Mesothelial cell of epicardium (in vitro differentiated cells): Measurements from ENCODE around the gene GRAMD4. TPM values are rescaled to one million over a fixed set of nuclear protein-coding genes. Genes with fewer than 3 reads are reported as not detected.

ENCODE experiments used
- DNase-seq, 2 experiments: peaks; one replicate each; pipeline ENCODE4 v3.0.0; 2021; ENCODE audit warnings: low spot score in 2 of 2; ENCODE audit not compliant: unreplicated experiment in 2 of 2
- H3K27ac Mint-ChIP-seq: 2 replicates; pipeline ENCODE4 v1.8.0; 2021; ENCODE audit warnings: mixed read lengths
- H3K27me3 Mint-ChIP-seq: 2 replicates; pipeline ENCODE4 v1.8.0; 2021; ENCODE audit warnings: low read depth, mixed read lengths
- H3K36me3 Mint-ChIP-seq: 2 replicates; pipeline ENCODE4 v1.8.0; 2021; ENCODE audit warnings: mixed read lengths
- H3K4me1 Mint-ChIP-seq: 2 replicates; pipeline ENCODE4 v1.8.0; 2021; ENCODE audit warnings: mixed read lengths
- H3K4me3 Mint-ChIP-seq: 2 replicates; pipeline ENCODE4 v1.8.0; 2021; ENCODE audit warnings: mild to moderate bottlenecking, moderate library complexity, mixed read lengths
- H3K9me3 Mint-ChIP-seq: 2 replicates; pipeline ENCODE4 v1.8.0; 2021; ENCODE audit warnings: mixed read lengths
- total RNA-seq: library from RNA; stranded (reverse); gene quantifications from 3 replicates; pipeline ENCODE4 v1.2.1, GENCODE V29; 2021
- TF ChIP-seq, protein P1 (sequence below): fragments of 200-600 bp; sonication (generic); IDR thresholded peaks from one replicate; pipeline ENCODE4 v1.5.0; 2021; ENCODE audit warnings: antibody characterized with exemption; ENCODE audit not compliant: unreplicated experiment

Gene GRAMD4
- total RNA-seq, 1 donor from 2014 or later: 58.3 TPM

DNA sequence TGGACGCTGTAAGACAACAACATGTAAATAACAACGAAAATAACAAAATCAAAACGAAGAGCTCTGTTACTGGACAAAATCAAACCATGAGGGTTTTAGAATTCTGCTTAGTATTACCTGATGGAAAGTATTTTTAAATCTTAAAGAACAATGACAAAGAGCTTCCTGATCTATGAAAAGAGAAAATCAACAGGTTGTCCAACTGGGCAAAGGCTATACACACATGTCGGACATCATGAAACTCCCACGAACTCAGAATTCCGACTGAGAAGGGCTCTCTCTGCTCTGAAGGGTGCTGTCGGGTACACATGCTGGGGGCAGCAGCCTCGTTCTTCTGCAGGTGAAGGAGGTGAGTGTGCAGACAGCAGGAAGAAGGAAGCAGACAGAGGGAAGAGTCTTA, 92.1 kb downstream of the GRAMD4 start:
- H3K4me1 Mint-ChIP-seq: no peaks in the 10 kb centered on the region
- H3K4me3 Mint-ChIP-seq: no peak overlapping the region
- DNase-seq: no peak
- TF ChIP-seq, protein P1, sequence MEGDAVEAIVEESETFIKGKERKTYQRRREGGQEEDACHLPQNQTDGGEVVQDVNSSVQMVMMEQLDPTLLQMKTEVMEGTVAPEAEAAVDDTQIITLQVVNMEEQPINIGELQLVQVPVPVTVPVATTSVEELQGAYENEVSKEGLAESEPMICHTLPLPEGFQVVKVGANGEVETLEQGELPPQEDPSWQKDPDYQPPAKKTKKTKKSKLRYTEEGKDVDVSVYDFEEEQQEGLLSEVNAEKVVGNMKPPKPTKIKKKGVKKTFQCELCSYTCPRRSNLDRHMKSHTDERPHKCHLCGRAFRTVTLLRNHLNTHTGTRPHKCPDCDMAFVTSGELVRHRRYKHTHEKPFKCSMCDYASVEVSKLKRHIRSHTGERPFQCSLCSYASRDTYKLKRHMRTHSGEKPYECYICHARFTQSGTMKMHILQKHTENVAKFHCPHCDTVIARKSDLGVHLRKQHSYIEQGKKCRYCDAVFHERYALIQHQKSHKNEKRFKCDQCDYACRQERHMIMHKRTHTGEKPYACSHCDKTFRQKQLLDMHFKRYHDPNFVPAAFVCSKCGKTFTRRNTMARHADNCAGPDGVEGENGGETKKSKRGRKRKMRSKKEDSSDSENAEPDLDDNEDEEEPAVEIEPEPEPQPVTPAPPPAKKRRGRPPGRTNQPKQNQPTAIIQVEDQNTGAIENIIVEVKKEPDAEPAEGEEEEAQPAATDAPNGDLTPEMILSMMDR: no peak
- H3K36me3 Mint-ChIP-seq: peaks cover 57% of the 10 kb centered on the region
- no peaks in the 10 kb centered on the region for H3K27me3 Mint-ChIP-seq
- no peak overlapping the region for H3K27ac Mint-ChIP-seq
- no peaks in the 10 kb centered on the region for H3K9me3 Mint-ChIP-seq

DNA sequence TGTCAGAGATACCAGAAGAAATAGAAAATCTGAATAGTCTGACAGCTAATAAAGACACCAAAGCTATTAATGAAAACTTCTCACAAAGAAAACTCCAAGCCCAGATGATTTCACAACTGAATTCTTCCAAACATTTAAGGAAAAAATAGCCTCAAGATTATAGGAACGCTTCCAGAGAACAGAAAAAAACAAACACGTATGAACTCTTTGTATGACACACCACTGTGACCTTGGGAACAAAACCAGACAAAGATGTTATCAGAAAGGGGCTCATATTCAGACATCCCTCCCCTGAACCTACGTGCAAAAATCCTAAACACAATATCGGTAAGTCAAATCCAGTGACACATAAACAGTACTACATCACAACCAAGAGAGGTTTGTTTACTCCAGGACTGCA, 94.4 kb downstream of the GRAMD4 start:
- Mint-ChIP-seq H3K36me3 (peaks cover 56% of the 10 kb centered on the region), H3K27me3 (no peaks in the 10 kb centered on the region), H3K9me3 (no peaks in the 10 kb centered on the region), H3K27ac (no peak overlapping the region), H3K4me3 (no peak overlapping the region), H3K4me1 (no peaks in the 10 kb centered on the region)
- DNase-seq: no peak
- TF ChIP-seq, protein P1: no peak

DNA sequence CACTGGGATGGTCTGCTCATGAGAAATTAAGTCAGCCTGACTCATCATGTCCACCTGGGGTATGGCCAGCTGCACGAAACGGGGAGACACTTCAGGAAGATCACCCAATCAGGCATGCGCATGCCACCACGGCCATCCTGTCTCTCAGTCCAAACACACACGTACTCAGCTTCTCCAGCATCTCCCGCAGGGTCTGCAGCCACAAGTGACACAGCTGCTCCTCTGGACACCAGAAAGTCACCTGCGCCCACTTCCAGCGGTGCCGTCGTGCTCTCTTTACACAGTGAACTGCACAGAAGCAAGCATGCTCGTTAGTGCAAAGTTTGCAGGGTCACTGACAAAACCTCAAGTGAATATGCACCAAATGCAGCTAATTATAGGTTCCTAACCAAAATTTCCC, 99.7 kb downstream of the GRAMD4 start:
- no peaks in the 10 kb centered on the region for H3K27me3 Mint-ChIP-seq
- H3K4me1 Mint-ChIP-seq: peaks cover 4% of the 10 kb centered on the region
- H3K27ac Mint-ChIP-seq: no peak overlapping the region
- no peak for DNase-seq
- H3K9me3 Mint-ChIP-seq: no peaks in the 10 kb centered on the region
- H3K36me3 Mint-ChIP-seq: peaks cover 37% of the 10 kb centered on the region
- H3K4me3 Mint-ChIP-seq: no peak overlapping the region
- TF ChIP-seq, protein P1: no peak

DNA sequence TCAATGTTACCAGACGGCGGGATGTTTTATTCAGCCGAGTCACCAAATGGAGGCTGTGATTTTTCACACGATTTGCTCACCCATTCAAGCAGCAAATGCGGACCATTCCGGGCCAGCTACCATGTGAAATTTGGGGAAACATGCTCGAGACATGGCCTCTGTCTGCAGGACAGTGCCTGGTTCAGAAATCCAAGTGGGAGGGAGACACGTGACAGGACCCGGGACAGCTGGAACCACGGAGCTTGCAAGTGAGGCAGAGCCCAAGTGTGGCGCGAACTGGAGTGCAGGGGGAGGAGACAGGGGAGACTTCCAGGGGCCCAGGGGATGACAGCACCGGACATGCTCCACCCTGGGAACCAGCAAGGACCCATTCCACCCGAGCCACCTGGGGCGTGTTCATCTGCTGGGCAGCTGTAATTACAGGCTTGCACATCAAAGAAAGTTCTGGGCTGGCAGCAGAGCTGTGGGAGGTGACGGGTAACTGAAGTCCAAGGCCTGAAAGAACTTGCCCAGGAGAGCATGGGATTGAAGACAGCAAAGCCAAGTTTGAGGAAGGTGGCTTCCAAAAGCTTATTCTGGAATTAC, 101.4 kb downstream of the GRAMD4 start:
- no peak overlapping the region for H3K4me3 Mint-ChIP-seq
- H3K4me1 Mint-ChIP-seq: peaks cover 4% of the 10 kb centered on the region
- peaks cover 33% of the 10 kb centered on the region for H3K36me3 Mint-ChIP-seq
- H3K27me3 Mint-ChIP-seq: no peaks in the 10 kb centered on the region
- no peak overlapping the region for H3K27ac Mint-ChIP-seq
- H3K9me3 Mint-ChIP-seq: no peaks in the 10 kb centered on the region
- TF ChIP-seq, protein P1: no peak
- no peak for DNase-seq

DNA sequence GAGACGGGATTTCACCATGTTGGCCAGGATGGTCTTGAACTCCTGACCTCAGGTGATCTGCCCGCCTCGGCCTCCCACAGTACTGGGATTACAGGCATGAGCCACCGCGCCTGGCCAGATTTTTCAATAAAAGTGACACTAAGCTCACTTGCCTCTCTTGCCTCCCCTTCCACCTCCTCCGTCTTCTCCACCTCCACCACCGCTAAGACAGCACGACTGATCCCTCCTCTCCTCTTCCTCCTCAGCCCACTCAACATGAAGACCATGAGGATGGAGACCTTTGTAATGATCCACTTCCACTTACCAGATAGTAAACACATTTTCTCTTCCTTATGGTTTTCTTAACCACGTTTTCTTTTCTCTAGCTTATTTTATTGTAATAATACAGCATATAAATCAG, 103.7 kb downstream of the GRAMD4 start:
- Mint-ChIP-seq H3K27ac (no peak overlapping the region), H3K4me3 (no peak overlapping the region), H3K36me3 (peaks cover 16% of the 10 kb centered on the region), H3K9me3 (no peaks in the 10 kb centered on the region), H3K4me1 (peaks cover 4% of the 10 kb centered on the region), H3K27me3 (no peaks in the 10 kb centered on the region)
- DNase-seq: no peak
- TF ChIP-seq, protein P1: no peak

DNA sequence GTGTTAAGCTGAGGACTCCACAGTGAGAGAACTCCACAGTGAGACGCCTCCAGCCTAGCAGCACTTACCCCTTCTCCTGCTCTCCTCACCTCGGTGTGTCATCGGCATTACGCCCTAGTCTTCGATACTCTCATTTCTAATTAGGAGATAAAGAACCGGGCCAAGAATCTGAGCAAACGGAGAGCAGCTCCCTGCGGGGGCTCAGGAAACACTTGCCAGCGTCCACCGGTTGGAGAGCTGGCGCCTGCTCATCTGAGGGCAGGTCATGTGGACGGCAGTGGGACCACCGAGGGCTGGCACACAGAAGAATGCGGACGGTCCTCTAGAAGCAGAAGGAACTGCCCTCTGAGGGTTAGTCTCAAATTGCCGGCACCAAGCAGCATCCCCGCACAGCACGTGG, 104.9 kb downstream of the GRAMD4 start:
- DNase-seq: no peak
- Mint-ChIP-seq H3K4me1 (peaks cover 8% of the 10 kb centered on the region), H3K27ac (no peak overlapping the region), H3K9me3 (no peaks in the 10 kb centered on the region), H3K4me3 (no peak overlapping the region), H3K27me3 (no peaks in the 10 kb centered on the region), H3K36me3 (peaks cover 6% of the 10 kb centered on the region)
- TF ChIP-seq, protein P1: no peak
